Measurements from ENCODE around the gene RGS11. TPM values are rescaled to one million over a fixed set of nuclear protein-coding genes. Genes with fewer than 3 reads are reported as not detected.

The RGS11 gene
- total and polyA plus RNA-seq, 2 of the 4 experiments (the other 2 are of a cell fraction), result under 0.01 to 0.48 TPM

Other genes with a start within 250 kb of the RGS11 start
- gene POLR3K, start 222.3 kb downstream of the RGS11 start, total RNA-seq (2012; rRNA removed), result 9.0 and 10.6 TPM in 2 replicates
- 39.1 and 39.5 TPM in 2 replicates for gene POLR3K, start 222.3 kb downstream of the RGS11 start, polyA plus RNA-seq (2012; rRNA removed)
- gene SNRNP25, start 222.1 kb downstream of the RGS11 start, total RNA-seq (2012; rRNA removed), result 63.3 and 88.0 TPM in 2 replicates
- 67.2 and 73.7 TPM in 2 replicates for gene SNRNP25, start 222.1 kb downstream of the RGS11 start, polyA plus RNA-seq (2012; rRNA removed)
- gene RHBDF1, start 203.3 kb downstream of the RGS11 start, total RNA-seq (2012; rRNA removed), result 11.1 and 13.8 TPM in 2 replicates
- gene RHBDF1, start 203.3 kb downstream of the RGS11 start, polyA plus RNA-seq (2012; rRNA removed), result 86.6 and 92.3 TPM in 2 replicates
- 66.7 and 74.2 TPM in 2 replicates for gene MPG, start 197.7 kb downstream of the RGS11 start, total RNA-seq (2012; rRNA removed)
- 135 and 155 TPM in 2 replicates for gene MPG, start 197.7 kb downstream of the RGS11 start, polyA plus RNA-seq (2012; rRNA removed)
- 3.9 and 5.7 TPM in 2 replicates for gene NPRL3, start 137.3 kb downstream of the RGS11 start, total RNA-seq (2012; rRNA removed)
- gene NPRL3, start 137.3 kb downstream of the RGS11 start, polyA plus RNA-seq (2012; rRNA removed), result 42.4 and 44.0 TPM in 2 replicates
- not detected in 2 replicates for gene HBZ, start 123.3 kb downstream of the RGS11 start, total RNA-seq (2012; rRNA removed)
- not detected in 2 replicates for gene HBZ, start 123.3 kb downstream of the RGS11 start, polyA plus RNA-seq (2012; rRNA removed)
- not detected in 2 replicates for gene HBM, start 110.0 kb downstream of the RGS11 start, total RNA-seq (2012; rRNA removed)
- not detected in 2 replicates for gene HBM, start 110.0 kb downstream of the RGS11 start, polyA plus RNA-seq (2012; rRNA removed)
- not detected in 2 replicates for gene HBA2, start 103.1 kb downstream of the RGS11 start, total RNA-seq (2012; rRNA removed)
- gene HBA2, start 103.1 kb downstream of the RGS11 start, polyA plus RNA-seq (2012; rRNA removed), result not detected in 2 replicates
- not detected in 2 replicates for gene HBA1, start 99.3 kb downstream of the RGS11 start, total RNA-seq (2012; rRNA removed)
- gene HBA1, start 99.3 kb downstream of the RGS11 start, polyA plus RNA-seq (2012; rRNA removed), result 0.21 TPM in 1 of 2 replicates, not detected in the other
- not detected in 2 replicates for gene HBQ1, start 95.5 kb downstream of the RGS11 start, total RNA-seq (2012; rRNA removed)
- 0.92 and 1.7 TPM in 2 replicates for gene HBQ1, start 95.5 kb downstream of the RGS11 start, polyA plus RNA-seq (2012; rRNA removed)
- gene LUC7L, start 46.5 kb downstream of the RGS11 start, total RNA-seq (2012; rRNA removed), result 21.5 and 33.3 TPM in 2 replicates
- 52.8 and 55.6 TPM in 2 replicates for gene LUC7L, start 46.5 kb downstream of the RGS11 start, polyA plus RNA-seq (2012; rRNA removed)
- 27.5 and 30.3 TPM in 2 replicates for gene FAM234A, start 41.1 kb downstream of the RGS11 start, total RNA-seq (2012; rRNA removed)
- 60.5 and 64.2 TPM in 2 replicates for gene FAM234A, start 41.1 kb downstream of the RGS11 start, polyA plus RNA-seq (2012; rRNA removed)
- 0.36 TPM in 1 of 2 replicates, not detected in the other for gene ARHGDIG, start 4.6 kb upstream of the RGS11 start, total RNA-seq (2012; rRNA removed)
- gene ARHGDIG, start 4.6 kb upstream of the RGS11 start, polyA plus RNA-seq (2012; rRNA removed), result 0.16 and 0.24 TPM in 2 replicates
- 0.28 TPM in 1 of 2 replicates, not detected in the other for gene PDIA2, start 7.2 kb upstream of the RGS11 start, total RNA-seq (2012; rRNA removed)
- gene PDIA2, start 7.2 kb upstream of the RGS11 start, polyA plus RNA-seq (2012; rRNA removed), result 0.17 and 0.32 TPM in 2 replicates
- gene AXIN1, start 76.8 kb upstream of the RGS11 start, total RNA-seq (2012; rRNA removed), result 10.9 and 11.9 TPM in 2 replicates
- gene AXIN1, start 76.8 kb upstream of the RGS11 start, polyA plus RNA-seq (2012; rRNA removed), result 14.2 and 15.1 TPM in 2 replicates
- 104 and 106 TPM in 2 replicates for gene MRPL28, start 94.6 kb upstream of the RGS11 start, total RNA-seq (2012; rRNA removed)
- 181 and 255 TPM in 2 replicates for gene MRPL28, start 94.6 kb upstream of the RGS11 start, polyA plus RNA-seq (2012; rRNA removed)
- gene PGAP6, start 106.0 kb upstream of the RGS11 start, total RNA-seq (2012; rRNA removed), result 49.1 and 56.1 TPM in 2 replicates
- gene PGAP6, start 106.0 kb upstream of the RGS11 start, polyA plus RNA-seq (2012; rRNA removed), result 124 and 125 TPM in 2 replicates
- gene NME4, start 121.3 kb upstream of the RGS11 start, total RNA-seq (2012; rRNA removed), result 123 and 124 TPM in 2 replicates
- gene NME4, start 121.3 kb upstream of the RGS11 start, polyA plus RNA-seq (2012; rRNA removed), result 288 and 406 TPM in 2 replicates
- gene DECR2, start 125.9 kb upstream of the RGS11 start, total RNA-seq (2012; rRNA removed), result 3.9 TPM in 2 replicates
- 26.7 and 29.6 TPM in 2 replicates for gene DECR2, start 125.9 kb upstream of the RGS11 start, polyA plus RNA-seq (2012; rRNA removed)
- 7.5 TPM in 2 replicates for gene RAB11FIP3, start 149.7 kb upstream of the RGS11 start, total RNA-seq (2012; rRNA removed)
- gene RAB11FIP3, start 149.7 kb upstream of the RGS11 start, polyA plus RNA-seq (2012; rRNA removed), result 19.9 and 22.5 TPM in 2 replicates